GM12878 (cell line): Measurements from ENCODE around the gene CEP89. TPM values are rescaled to one million over a fixed set of nuclear protein-coding genes. Genes with fewer than 3 reads are reported as not detected.

Experiments used
- ATAC-seq: fragments of 200-7000 bp; cut with Tn5 transposase; 3 replicates; pipeline ENCODE4 v1.9.1; 2020; ENCODE audit warnings: mild to moderate bottlenecking, moderate library complexity
- BruUV-seq: library from RNA; stranded (reverse); fragments of 400-500 nt; replicated peaks from 2 replicates; lab custom pipeline; 2021; lab: Mats Ljungman, UMichigan
- CTCF ChIA-PET: fragments of 300-600 bp; sonication (Branson Sonifier 250); formaldehyde crosslinking; extraction: SDS; loops from one replicate; lab custom pipeline; 2021; ENCODE audit warnings: inconsistent platforms; lab: Yijun Ruan, JAX
- POLR2A ChIA-PET: fragments of 350-600 bp; formaldehyde crosslinking; extraction: SDS; loops from one replicate; lab custom pipeline; 2021; ENCODE audit warnings: inconsistent platforms; lab: Charles Lee
- RAD21 ChIA-PET: fragments of 300-600 bp; sonication (Branson Sonifier 250); formaldehyde crosslinking; loops from one replicate; lab custom pipeline; 2023; ENCODE audit warnings: antibody characterized with exemption; ENCODE audit not compliant: unreplicated experiment; lab: Charles Lee
- SMC1A ChIA-PET: fragments of 300-600 bp; sonication (Branson Sonifier 250); formaldehyde crosslinking; loops from one replicate; lab custom pipeline; 2023; ENCODE audit not compliant: unreplicated experiment, uncharacterized antibody; lab: Charles Lee
- DNase-seq: peaks from one replicate; pipeline ENCODE4 v3.0.0-alpha.2; 2011; ENCODE audit warnings: low read depth, low spot score
- FAIRE-seq: peaks from 3 replicates; lab custom pipeline; 2011; peaks lifted over from hg19 to GRCh38; lab: Jason Lieb, UNC
- H2AFZ ChIP-seq: 2 replicates; pipeline ENCODE4 v1.6.0; 2011; ENCODE audit warnings: low read depth, low read length, control low read depth; ENCODE audit not compliant: control insufficient read depth
- H3K27ac ChIP-seq: 2 replicates; pipeline ENCODE4 v1.5.1; 2011; ENCODE audit warnings: control low read depth; ENCODE audit not compliant: control insufficient read depth, insufficient read depth
- H3K27me3 ChIP-seq, 2 experiments: replicated peaks in 1 of 2; 2 replicates each; pipeline versions ENCODE4 v1.6.0 to v1.6.1; 2011; ENCODE audit warnings: low read length in 1 of 2; ENCODE audit not compliant: control insufficient read depth in 2 of 2, insufficient read depth in 2 of 2
- H3K36me3 ChIP-seq, 2 experiments: 2 replicates each; pipeline ENCODE4 v1.5.1; 2011; ENCODE audit warnings: low read length in 1 of 2; ENCODE audit not compliant: control insufficient read depth in 2 of 2, insufficient read depth in 2 of 2
- H3K4me1 ChIP-seq: 2 replicates; pipeline ENCODE4 v1.6.1; 2011; ENCODE audit warnings: mild to moderate bottlenecking, low read length, moderate library complexity, mixed read lengths; ENCODE audit not compliant: control insufficient read depth, insufficient read depth
- H3K4me2 ChIP-seq: 2 replicates; pipeline ENCODE4 v1.6.0; 2011; ENCODE audit warnings: control low read depth; ENCODE audit not compliant: control insufficient read depth, insufficient read depth
- H3K4me3 ChIP-seq: fragments of 200-600 bp; sonication (generic); 2 replicates; pipeline ENCODE4 v1.5.1; 2016
- H3K79me2 ChIP-seq: 2 replicates; pipeline ENCODE4 v1.6.0; 2011; ENCODE audit warnings: low read length; ENCODE audit not compliant: control insufficient read depth, insufficient read depth
- H3K9ac ChIP-seq: 2 replicates; pipeline ENCODE4 v1.8.0; 2011; ENCODE audit warnings: low read length, control low read depth, mixed read lengths; ENCODE audit not compliant: control insufficient read depth, insufficient read depth
- H3K9me3 ChIP-seq: replicated peaks from 3 replicates; pipeline ENCODE4 v1.5.1; 2011; ENCODE audit warnings: mild to moderate bottlenecking, low read length; ENCODE audit not compliant: control insufficient read depth, insufficient read depth
- H4K20me1 ChIP-seq: 2 replicates; pipeline ENCODE4 v1.6.0; 2011; ENCODE audit not compliant: control insufficient read depth, insufficient read depth
- ATF7 ChIP-seq: fragments of 450-650 bp; IDR thresholded peaks from 2 replicates; pipeline ENCODE4 v1.6.1; 2016; ENCODE audit warnings: low read depth, mild to moderate bottlenecking
- BCL11A ChIP-seq: IDR thresholded peaks from 2 replicates; pipeline ENCODE4 v1.6.1; 2011; ENCODE audit warnings: low read depth, low read length
- CHD1 ChIP-seq: IDR thresholded peaks from 2 replicates; pipeline ENCODE4 v1.6.1; 2012; ENCODE audit warnings: low read depth, low read length, improper control_type of control experiment
- DPF2 ChIP-seq: fragments of 450-650 bp; IDR thresholded peaks from 2 replicates; pipeline ENCODE4 v1.6.1; 2017; ENCODE audit warnings: mild to moderate bottlenecking
- GATAD2B ChIP-seq: fragments of 450-650 bp; conservative IDR thresholded peaks from 2 replicates; pipeline ENCODE4 v1.6.1; 2017; ENCODE audit warnings: low read depth, mild to moderate bottlenecking, moderate library complexity
- IKZF2 ChIP-seq, 2 experiments: fragments of 450-650 bp; IDR thresholded peaks; 2 replicates each; pipeline ENCODE4 v1.6.1; 2017; ENCODE audit warnings: mild to moderate bottlenecking in 2 of 2, moderate library complexity in 2 of 2
- JUND ChIP-seq: IDR thresholded peaks from 2 replicates; pipeline ENCODE4 v1.6.1; 2012; ENCODE audit warnings: low read depth, mild to moderate bottlenecking, low read length, improper control_type of control experiment, moderate library complexity
- PBX3 ChIP-seq: IDR thresholded peaks from 2 replicates; pipeline ENCODE4 v1.6.1; 2011; ENCODE audit warnings: mild to moderate bottlenecking, low read depth, low read length, moderate library complexity; ENCODE audit not compliant: insufficient replicate concordance
- STAT1 ChIP-seq: fragments of 450-650 bp; conservative IDR thresholded peaks from 2 replicates; pipeline ENCODE4 v1.6.1; 2014; ENCODE audit warnings: antibody characterized with exemption, mild to moderate bottlenecking
- ZNF217 ChIP-seq: fragments of 450-650 bp; IDR thresholded peaks from 2 replicates; pipeline ENCODE4 v1.6.1; 2017; ENCODE audit warnings: antibody characterized with exemption, mild to moderate bottlenecking
- ZNF384 ChIP-seq: IDR thresholded peaks from 2 replicates; pipeline ENCODE4 v1.6.1; 2012; ENCODE audit warnings: low read depth, mild to moderate bottlenecking, low read length, improper control_type of control experiment, borderline replicate concordance
- WGBS: methylation state at CpG from one replicate; pipeline ENCODE4 v1.1.6; 2016; ENCODE audit warnings: low lambda C conversion rate; ENCODE audit not compliant: insufficient replicate concordance, insufficient coverage; ENCODE audit errors: missing lambda C conversion rate; 5-methylcytosine and 5-hydroxymethylcytosine counted together
- in situ Hi-C: fragments of 300-500 bp; cut with MboI; formaldehyde crosslinking; loops from 9 replicates; pipeline ENCODE4 v1.14.3; 2018; ENCODE audit warnings: mixed read lengths
- intact Hi-C: fragments of 100-400 bp; cut with micrococcal nuclease; formaldehyde crosslinking; loops from one replicate; pipeline ENCODE4 v1.14.2; 2022; ENCODE audit not compliant: unreplicated experiment
- polyA plus RNA-seq, 11 experiments: library from polyadenylated mRNA; depleted of rRNA in 4 of 11; unstranded in 6 of 11; stranded (reverse) in 5 of 11; fragments of >200 nt; fragmentation: Nextera tagmentation in 4 of 11; fragmentation: Illumina TruSeq in 1 of 11; extraction: Ambion mirVana in 4 of 11; extraction: Trizol in 1 of 11; gene quantifications; 1 replicate in 1 of 11; 2 replicates in 10 of 11; pipeline versions ENCODE4 v1.2.1 to v1.2.3, GENCODE V29; 2011 to 2016; ENCODE audit warnings: inconsistent platforms in 2 of 11, missing spikeins in 2 of 11, low read depth in 1 of 11
- total RNA-seq, 4 experiments: library from RNA; depleted of rRNA in 3 of 4; stranded (reverse); fragments of >200 nt in 3 of 4; fragmentation: Illumina TruSeq in 1 of 4; extraction: Trizol in 1 of 4; gene quantifications; 2 replicates each; pipeline versions ENCODE4 v1.2.1 to v1.2.3, GENCODE V29; 2013 to 2021
- TF ChIP-seq, protein P1 (sequence below): fragments of 450-650 bp; IDR thresholded peaks from 2 replicates; pipeline ENCODE4 v1.6.1; 2017; ENCODE audit warnings: mild to moderate bottlenecking, low read depth, inconsistent platforms; ENCODE audit not compliant: poor library complexity, severe bottlenecking
- TF ChIP-seq, protein P2 (sequence below): IDR thresholded peaks from 2 replicates; pipeline ENCODE4 v1.6.1; 2011; ENCODE audit warnings: borderline replicate concordance, low read depth, mild to moderate bottlenecking, moderate library complexity, low read length; ENCODE audit not compliant: insufficient read depth, poor library complexity, severe bottlenecking

Gene CEP89
- total and polyA plus RNA-seq, 10 of the 15 experiments (the other 5 are each of a cell fraction or from before 2014, with no cell fraction given): 6.0 to 19.3 (median 10.2) TPM

DNA sequence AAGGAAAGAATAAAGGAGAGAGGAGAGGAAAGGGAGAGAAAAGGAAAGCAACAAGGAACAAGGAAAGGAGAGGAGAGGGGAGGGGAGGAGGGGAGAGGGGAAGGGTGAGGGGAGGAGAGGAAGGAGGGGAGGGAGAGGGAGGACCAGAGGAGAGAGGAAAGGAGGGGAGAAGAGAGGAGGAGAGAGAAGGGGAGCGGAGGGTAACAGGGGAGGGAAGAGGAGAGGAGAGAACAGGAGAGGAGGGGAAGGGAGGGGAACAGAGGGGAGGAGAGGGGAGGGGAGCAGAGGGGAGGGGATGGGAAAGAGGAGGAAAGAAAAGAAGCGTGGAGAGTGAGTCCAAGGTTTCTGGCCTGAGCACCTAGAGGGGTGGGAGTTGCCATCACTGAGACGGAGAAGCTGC is 27.0 kb upstream of the CEP89 start:
- Histone ChIP-seq H3K4me3 (no peak overlapping the region), H3K4me2 (no peak overlapping the region), H3K9ac (no peak overlapping the region), H3K4me1 (no peaks in the 10 kb centered on the region), H3K36me3 (no peaks in the 10 kb centered on the region; a peak in 2 of 4 replicates), H2AFZ (no peak overlapping the region), H3K79me2 (no peaks in the 10 kb centered on the region), H3K27me3 (no peaks in the 10 kb centered on the region), H4K20me1 (no peaks in the 10 kb centered on the region), H3K27ac (no peak overlapping the region), H3K9me3 (no peaks in the 10 kb centered on the region)
- ChIA-PET RAD21 (no interaction called here), POLR2A (no interaction called here), CTCF (no interaction called here), SMC1A (no interaction called here)
- in situ Hi-C loops (no loop called here), intact Hi-C loops (no loop called here)
- FAIRE-seq (no peak), DNase-seq (no peak), ATAC-seq (no peak)
- BruUV-seq: no TSS peak
- 36% methylated on average over 2 of the region's 3 CpGs for WGBS
- no peak for TF ChIP-seq STAT1
- TF ChIP-seq, protein P1, sequence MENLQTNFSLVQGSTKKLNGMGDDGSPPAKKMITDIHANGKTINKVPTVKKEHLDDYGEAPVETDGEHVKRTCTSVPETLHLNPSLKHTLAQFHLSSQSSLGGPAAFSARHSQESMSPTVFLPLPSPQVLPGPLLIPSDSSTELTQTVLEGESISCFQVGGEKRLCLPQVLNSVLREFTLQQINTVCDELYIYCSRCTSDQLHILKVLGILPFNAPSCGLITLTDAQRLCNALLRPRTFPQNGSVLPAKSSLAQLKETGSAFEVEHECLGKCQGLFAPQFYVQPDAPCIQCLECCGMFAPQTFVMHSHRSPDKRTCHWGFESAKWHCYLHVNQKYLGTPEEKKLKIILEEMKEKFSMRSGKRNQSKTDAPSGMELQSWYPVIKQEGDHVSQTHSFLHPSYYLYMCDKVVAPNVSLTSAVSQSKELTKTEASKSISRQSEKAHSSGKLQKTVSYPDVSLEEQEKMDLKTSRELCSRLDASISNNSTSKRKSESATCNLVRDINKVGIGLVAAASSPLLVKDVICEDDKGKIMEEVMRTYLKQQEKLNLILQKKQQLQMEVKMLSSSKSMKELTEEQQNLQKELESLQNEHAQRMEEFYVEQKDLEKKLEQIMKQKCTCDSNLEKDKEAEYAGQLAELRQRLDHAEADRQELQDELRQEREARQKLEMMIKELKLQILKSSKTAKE: no peak
- no peak for TF ChIP-seq CHD1
- TF ChIP-seq DPF2: no peak
- TF ChIP-seq ZNF217: no peak
- TF ChIP-seq BCL11A: no peak
- no peak for TF ChIP-seq GATAD2B
- no peak for TF ChIP-seq ZNF384
- no peak for TF ChIP-seq IKZF2 (IDR thresholded peaks at IDR 0.05)
- TF ChIP-seq ATF7: no peak
- no peak for TF ChIP-seq PBX3
- TF ChIP-seq, protein P2, sequence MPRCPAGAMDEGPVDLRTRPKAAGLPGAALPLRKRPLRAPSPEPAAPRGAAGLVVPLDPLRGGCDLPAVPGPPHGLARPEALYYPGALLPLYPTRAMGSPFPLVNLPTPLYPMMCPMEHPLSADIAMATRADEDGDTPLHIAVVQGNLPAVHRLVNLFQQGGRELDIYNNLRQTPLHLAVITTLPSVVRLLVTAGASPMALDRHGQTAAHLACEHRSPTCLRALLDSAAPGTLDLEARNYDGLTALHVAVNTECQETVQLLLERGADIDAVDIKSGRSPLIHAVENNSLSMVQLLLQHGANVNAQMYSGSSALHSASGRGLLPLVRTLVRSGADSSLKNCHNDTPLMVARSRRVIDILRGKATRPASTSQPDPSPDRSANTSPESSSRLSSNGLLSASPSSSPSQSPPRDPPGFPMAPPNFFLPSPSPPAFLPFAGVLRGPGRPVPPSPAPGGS: no peak
- TF ChIP-seq JUND: no peak
